ENCODE results near the gene C19orf25. TPM values are rescaled to one million over a fixed set of nuclear protein-coding genes. Genes with fewer than 3 reads are reported as not detected.
"Not testable (repeated sequence)": the region's sequence is repeated elsewhere in the genome, so short reads cannot be mapped to it uniquely, and the experiment has no call there.

Gene C19orf25
- total and polyA plus RNA-seq, 5 donors from 2014 or later = 33.4 to 64.0 (median 52.5) TPM

DNA sequence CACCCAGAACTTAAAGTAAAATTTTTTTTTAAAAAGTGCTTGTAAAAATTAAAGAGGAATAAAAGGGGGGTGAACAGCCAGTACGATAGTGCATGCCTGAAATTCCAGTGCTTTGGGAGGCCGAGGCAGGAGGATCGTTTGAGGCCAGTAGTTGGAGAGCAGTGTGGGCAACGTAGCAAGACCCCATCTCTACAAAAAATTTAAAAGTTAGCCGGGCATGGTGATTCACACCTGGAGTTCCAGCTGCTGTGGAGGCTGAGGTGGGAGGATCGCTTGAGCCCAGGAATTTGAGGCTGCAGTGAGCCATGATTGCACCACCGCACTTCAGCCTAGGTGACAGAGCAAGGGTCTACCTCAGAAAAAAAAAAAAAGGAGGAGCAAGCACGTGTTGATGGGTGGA lies 26.0 kb upstream of the C19orf25 start:
- peaks cover 0 to 26% (median 10%) of the 10 kb centered on the region in 4 donors for H3K4me1 Mint-ChIP-seq
- H3K9me3 Mint-ChIP-seq = peaks cover 0 to 5% (median 0%) of the 10 kb centered on the region in 7 donors
- no peaks in the 10 kb centered on the region for H3K36me3 Mint-ChIP-seq
- Histone ChIP-seq H3K4me3 (ENCODE audit: low read depth, low read length) (no peak overlapping the region), H3K27me3 (ENCODE audit: control insufficient read depth, insufficient read depth, low read length) (no peaks in the 10 kb centered on the region), H3K27ac (ENCODE audit: insufficient read depth, low read length, poor library complexity, severe bottlenecking) (no peak overlapping the region), H3K9me3 (ENCODE audit: control insufficient read depth in 2 of 2, low read length in 2 of 2) (no peaks in the 10 kb centered on the region), H3K4me1 (ENCODE audit: control insufficient read depth, insufficient read depth, low read length, poor library complexity, severe bottlenecking) (peaks cover 20% of the 10 kb centered on the region), H3K36me3 (ENCODE audit: control insufficient read depth, insufficient read depth, low read length) (no peaks in the 10 kb centered on the region)
- peak overlapping the region in 2 of 4 donors; percentile 68 to 74 for H3K4me3 Mint-ChIP-seq
- DNase-seq (no peak), ATAC-seq (ENCODE audit: low read depth in 2 of 2) (no peak)
- peak overlapping the region in 1 of 3 donors; percentile 74 for H3K27ac Mint-ChIP-seq
- peaks cover 22% of the 10 kb centered on the region for H3K27me3 Mint-ChIP-seq

DNA sequence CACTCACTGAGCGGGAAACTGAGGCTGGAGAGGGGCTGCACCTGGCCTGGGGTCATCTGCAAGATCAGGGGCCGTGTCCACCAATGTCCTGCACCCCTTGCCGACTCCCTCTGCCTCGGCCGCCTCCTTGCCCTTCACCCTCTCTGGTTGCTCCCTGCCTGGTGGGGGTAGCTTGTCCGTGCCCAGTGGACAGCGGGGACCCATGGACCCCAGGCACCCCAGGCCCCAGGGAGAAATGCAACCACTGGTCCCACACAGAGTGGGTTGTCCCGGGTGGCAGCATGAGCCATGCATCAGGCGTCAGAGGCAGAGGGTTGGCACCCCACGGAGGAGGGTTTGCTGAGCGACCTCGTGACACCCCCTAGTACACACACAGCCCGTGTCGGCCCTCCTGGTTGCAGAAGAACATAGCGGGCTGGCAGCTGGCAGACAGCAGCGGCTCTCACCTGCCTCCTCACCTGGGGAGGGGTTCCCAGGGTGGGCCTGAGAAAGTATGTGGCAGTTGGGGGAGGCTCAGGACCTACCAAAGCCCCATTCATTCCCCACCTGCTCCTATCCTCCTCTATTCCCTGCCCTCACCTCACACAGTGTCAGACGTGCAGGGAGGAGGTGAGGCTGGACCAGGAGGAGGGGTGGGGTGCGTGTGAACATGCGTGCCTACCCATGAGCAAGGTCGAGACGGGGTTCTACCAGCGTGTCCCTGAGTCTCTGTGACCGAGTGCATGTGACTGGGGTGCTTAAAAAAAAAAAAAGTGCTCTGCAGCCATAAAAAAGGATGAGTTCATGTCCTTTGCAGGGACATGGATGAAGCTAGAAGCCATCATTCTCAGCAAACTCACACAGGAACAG lies 25.1 kb upstream of the C19orf25 start:
- ATAC-seq (ENCODE audit: low read depth in 2 of 2) (no peak), DNase-seq (no peak)
- H3K4me3 Mint-ChIP-seq = no peak overlapping the region
- H3K27ac Mint-ChIP-seq = no peak overlapping the region
- peaks cover 20% of the 10 kb centered on the region for H3K4me1 ChIP-seq (ENCODE audit: control insufficient read depth, insufficient read depth, low read length, poor library complexity, severe bottlenecking)
- H3K9me3 Mint-ChIP-seq = peaks cover 0 to 4% (median 0%) of the 10 kb centered on the region in 7 donors
- no peak overlapping the region for H3K4me3 ChIP-seq (ENCODE audit: low read depth, low read length)
- H3K36me3 ChIP-seq (ENCODE audit: control insufficient read depth, insufficient read depth, low read length) = no peaks in the 10 kb centered on the region
- no peaks in the 10 kb centered on the region for H3K36me3 Mint-ChIP-seq
- no peaks in the 10 kb centered on the region for H3K9me3 ChIP-seq (ENCODE audit: control insufficient read depth in 2 of 2, low read length in 2 of 2)
- no peaks in the 10 kb centered on the region for H3K27me3 ChIP-seq (ENCODE audit: control insufficient read depth, insufficient read depth, low read length)
- peaks cover 19% of the 10 kb centered on the region for H3K27me3 Mint-ChIP-seq
- H3K27ac ChIP-seq (ENCODE audit: insufficient read depth, low read length, poor library complexity, severe bottlenecking) = no peak overlapping the region
- H3K4me1 Mint-ChIP-seq = peaks cover 0 to 21% (median 10%) of the 10 kb centered on the region in 4 donors

DNA sequence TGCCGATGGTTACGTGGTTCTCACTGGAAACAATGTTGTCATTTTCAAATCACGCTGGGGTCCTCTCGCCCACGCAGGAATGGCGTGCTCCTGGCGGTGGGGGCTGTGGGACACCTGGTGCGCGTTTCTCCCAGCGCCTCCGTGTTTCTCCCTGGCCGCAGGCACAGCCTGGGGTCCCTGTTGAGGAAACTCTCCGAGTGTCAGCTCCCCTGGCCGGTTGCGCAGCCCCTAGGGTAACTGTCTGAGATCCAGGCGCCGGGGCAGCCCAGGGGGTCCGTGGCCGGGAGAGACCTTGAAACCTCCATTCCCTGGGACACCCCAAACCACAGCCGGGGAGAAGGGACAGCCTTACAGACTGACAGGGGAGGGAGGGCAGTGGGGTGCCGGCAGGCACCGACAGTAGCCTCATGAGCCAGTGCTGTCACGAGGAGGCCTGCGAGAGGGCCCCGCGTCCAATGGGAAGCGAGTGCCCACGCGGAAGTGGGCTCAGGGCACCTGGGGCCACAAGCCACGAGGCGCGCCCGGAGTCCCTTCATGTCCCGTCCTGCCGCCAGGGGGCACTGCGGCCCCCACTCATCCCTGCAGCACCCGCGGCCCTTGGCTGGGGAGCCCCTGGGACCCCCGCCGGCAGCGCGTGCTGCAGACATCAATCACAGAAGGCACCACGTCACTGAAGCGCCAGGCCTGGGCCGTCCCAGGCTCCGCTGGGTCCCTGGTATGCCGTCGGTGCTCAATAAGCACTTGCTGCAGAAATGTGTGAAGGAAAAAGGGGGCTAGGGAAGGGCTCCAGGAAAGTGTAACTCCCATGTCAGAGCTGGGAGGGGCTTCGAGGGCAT lies 24.3 kb upstream of the C19orf25 start:
- Histone ChIP-seq H3K4me3 (ENCODE audit: low read depth, low read length) (no peak overlapping the region), H3K27me3 (ENCODE audit: control insufficient read depth, insufficient read depth, low read length) (no peaks in the 10 kb centered on the region), H3K9me3 (ENCODE audit: control insufficient read depth in 2 of 2, low read length in 2 of 2) (no peaks in the 10 kb centered on the region), H3K4me1 (ENCODE audit: control insufficient read depth, insufficient read depth, low read length, poor library complexity, severe bottlenecking) (peaks cover 20% of the 10 kb centered on the region), H3K27ac (ENCODE audit: insufficient read depth, low read length, poor library complexity, severe bottlenecking) (no peak overlapping the region), H3K36me3 (ENCODE audit: control insufficient read depth, insufficient read depth, low read length) (no peaks in the 10 kb centered on the region)
- ATAC-seq (ENCODE audit: low read depth in 2 of 2) (no peak), DNase-seq (peak; percentile 45 to 67 (median 56))
- no peaks in the 10 kb centered on the region for H3K36me3 Mint-ChIP-seq
- peaks cover 14% of the 10 kb centered on the region for H3K27me3 Mint-ChIP-seq
- H3K27ac Mint-ChIP-seq = no peak overlapping the region
- H3K4me3 Mint-ChIP-seq = no peak overlapping the region
- peaks cover 0 to 4% (median 0%) of the 10 kb centered on the region in 7 donors for H3K9me3 Mint-ChIP-seq
- H3K4me1 Mint-ChIP-seq = peaks cover 0 to 18% (median 10%) of the 10 kb centered on the region in 4 donors

DNA sequence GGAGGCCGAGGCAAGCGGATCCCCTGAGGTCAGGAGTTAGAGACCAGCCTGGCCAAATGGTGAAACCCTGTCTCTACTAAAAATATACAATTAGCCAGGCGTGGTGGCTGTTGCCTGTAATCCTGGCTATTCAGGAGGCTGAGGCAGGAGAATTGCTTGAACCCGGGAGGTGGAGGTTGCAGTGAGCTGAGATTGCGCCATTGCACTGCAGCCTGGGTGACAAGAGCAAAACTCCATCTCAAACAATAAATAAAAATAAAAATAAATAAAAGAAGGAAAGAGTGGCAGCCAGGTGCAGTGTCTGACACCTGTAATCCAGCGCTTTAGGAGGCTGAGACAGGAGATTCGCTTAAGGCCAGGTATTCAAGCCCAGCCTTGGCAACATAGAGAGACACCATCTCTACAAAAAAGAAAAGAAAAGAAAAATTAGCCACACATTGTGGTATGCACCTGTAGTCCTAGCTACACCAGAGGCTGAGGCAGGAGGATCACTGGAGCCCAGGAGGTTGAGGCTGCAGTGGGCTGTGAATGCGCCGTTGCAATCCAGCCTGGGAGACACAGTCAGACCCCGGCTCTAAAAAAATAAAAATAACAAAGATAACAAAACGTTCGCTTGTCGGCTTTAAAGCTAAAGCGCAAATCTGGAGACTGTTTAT lies 23.5 kb upstream of the C19orf25 start:
- Mint-ChIP-seq H3K9me3 (peaks cover 0 to 4% (median 0%) of the 10 kb centered on the region in 7 donors), H3K27ac (no peak overlapping the region), H3K4me1 (peaks cover 0 to 14% (median 6%) of the 10 kb centered on the region in 4 donors), H3K4me3 (peak overlapping the region in 1 of 4 donors; percentile 21), H3K36me3 (no peaks in the 10 kb centered on the region), H3K27me3 (peaks cover 8% of the 10 kb centered on the region)
- H3K4me1 ChIP-seq (ENCODE audit: control insufficient read depth, insufficient read depth, low read length, poor library complexity, severe bottlenecking) = peaks cover 14% of the 10 kb centered on the region
- H3K36me3 ChIP-seq (ENCODE audit: control insufficient read depth, insufficient read depth, low read length) = no peaks in the 10 kb centered on the region
- ATAC-seq (ENCODE audit: low read depth in 2 of 2) (no peak), DNase-seq (no peak)
- no peak overlapping the region for H3K4me3 ChIP-seq (ENCODE audit: low read depth, low read length)
- no peaks in the 10 kb centered on the region for H3K27me3 ChIP-seq (ENCODE audit: control insufficient read depth, insufficient read depth, low read length)
- no peak overlapping the region for H3K27ac ChIP-seq (ENCODE audit: insufficient read depth, low read length, poor library complexity, severe bottlenecking)
- no peaks in the 10 kb centered on the region for H3K9me3 ChIP-seq (ENCODE audit: control insufficient read depth in 2 of 2, low read length in 2 of 2)

- H3K27me3 Mint-ChIP-seq = peaks cover 7% of the 10 kb centered on the region
- H3K4me1 Mint-ChIP-seq = peaks cover 0 to 8% (median 3%) of the 10 kb centered on the region in 4 donors
- no peak overlapping the region for H3K4me3 Mint-ChIP-seq
- Histone ChIP-seq H3K4me1 (ENCODE audit: control insufficient read depth, insufficient read depth, low read length, poor library complexity, severe bottlenecking) (peaks cover 8% of the 10 kb centered on the region), H3K27ac (ENCODE audit: insufficient read depth, low read length, poor library complexity, severe bottlenecking) (no peak overlapping the region), H3K27me3 (ENCODE audit: control insufficient read depth, insufficient read depth, low read length) (no peaks in the 10 kb centered on the region), H3K36me3 (ENCODE audit: control insufficient read depth, insufficient read depth, low read length) (no peaks in the 10 kb centered on the region), H3K4me3 (ENCODE audit: low read depth, low read length) (no peak overlapping the region), H3K9me3 (ENCODE audit: control insufficient read depth in 2 of 2, low read length in 2 of 2) (no peaks in the 10 kb centered on the region)
- DNase-seq = no peak
- H3K27ac Mint-ChIP-seq = no peak overlapping the region
- peaks cover 0 to 4% (median 0%) of the 10 kb centered on the region in 7 donors for H3K9me3 Mint-ChIP-seq
- no peaks in the 10 kb centered on the region for H3K36me3 Mint-ChIP-seq
- no peak for ATAC-seq (ENCODE audit: low read depth in 2 of 2)
Observed at GRCh38 chr19:1501200-1501595, 22.2 kb upstream of the C19orf25 start.

GRCh38 chr19:1499231-1499630 lies 20.2 kb upstream of the C19orf25 start:
- not testable (repeated sequence) for H3K36me3 Mint-ChIP-seq; H3K9me3 ChIP-seq (ENCODE audit: control insufficient read depth in 2 of 2, low read length in 2 of 2); H3K36me3 ChIP-seq (ENCODE audit: control insufficient read depth, insufficient read depth, low read length); H3K4me3 Mint-ChIP-seq; H3K27me3 ChIP-seq (ENCODE audit: control insufficient read depth, insufficient read depth, low read length); H3K27me3 Mint-ChIP-seq; H3K4me3 ChIP-seq (ENCODE audit: low read depth, low read length); H3K4me1 Mint-ChIP-seq; H3K4me1 ChIP-seq (ENCODE audit: control insufficient read depth, insufficient read depth, low read length, poor library complexity, severe bottlenecking); H3K9me3 Mint-ChIP-seq; H3K27ac ChIP-seq (ENCODE audit: insufficient read depth, low read length, poor library complexity, severe bottlenecking); H3K27ac Mint-ChIP-seq; DNase-seq; ATAC-seq (ENCODE audit: low read depth in 2 of 2)

DNA sequence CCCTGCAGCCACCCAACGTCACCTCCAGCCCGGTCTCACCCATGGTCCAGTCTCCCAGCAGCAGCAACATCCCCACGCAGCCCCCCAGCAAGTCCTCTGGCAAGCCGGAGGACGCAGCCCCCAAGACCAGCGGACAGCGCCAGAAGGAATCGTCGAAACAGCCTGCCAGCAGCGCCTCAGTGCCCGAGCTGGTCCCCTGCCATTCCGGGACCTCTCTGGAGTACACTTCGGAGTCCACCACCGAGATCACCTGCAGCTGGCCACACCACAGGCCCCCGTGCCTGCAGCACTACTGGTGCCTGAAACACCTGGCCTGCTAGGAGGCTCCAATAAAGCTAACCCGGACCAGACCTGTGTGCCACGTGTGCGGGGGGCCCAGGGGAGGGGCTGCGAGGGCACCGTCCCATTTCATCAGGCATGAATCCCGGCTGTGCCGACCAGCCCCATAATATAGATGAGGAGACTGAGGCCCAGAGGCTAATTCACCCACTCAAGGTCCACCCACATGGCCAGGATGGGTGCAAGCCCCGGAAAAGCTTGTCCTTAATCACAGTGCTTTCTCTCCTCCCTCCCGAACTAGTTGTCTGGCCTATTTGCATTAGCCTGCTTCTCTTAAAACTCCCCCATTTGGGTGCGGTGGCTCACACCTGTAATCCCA lies 18.7 kb upstream of the C19orf25 start:
- H3K36me3 ChIP-seq (ENCODE audit: control insufficient read depth, insufficient read depth, low read length) = no peaks in the 10 kb centered on the region
- no peaks in the 10 kb centered on the region for H3K27me3 ChIP-seq (ENCODE audit: control insufficient read depth, insufficient read depth, low read length)
- no peak for DNase-seq
- peaks cover 0 to 2% (median 0%) of the 10 kb centered on the region in 7 donors for H3K9me3 Mint-ChIP-seq
- H3K27ac ChIP-seq (ENCODE audit: insufficient read depth, low read length, poor library complexity, severe bottlenecking) = no peak overlapping the region
- H3K27ac Mint-ChIP-seq = no peak overlapping the region
- H3K4me1 Mint-ChIP-seq = peaks cover 0 to 1% (median 0%) of the 10 kb centered on the region in 4 donors
- H3K9me3 ChIP-seq (ENCODE audit: control insufficient read depth in 2 of 2, low read length in 2 of 2) = no peaks in the 10 kb centered on the region
- ATAC-seq (ENCODE audit: low read depth in 2 of 2) = no peak
- no peak overlapping the region for H3K4me3 ChIP-seq (ENCODE audit: low read depth, low read length)
- no peaks in the 10 kb centered on the region for H3K36me3 Mint-ChIP-seq
- no peaks in the 10 kb centered on the region for H3K4me1 ChIP-seq (ENCODE audit: control insufficient read depth, insufficient read depth, low read length, poor library complexity, severe bottlenecking)
- H3K27me3 Mint-ChIP-seq = peaks cover 4% of the 10 kb centered on the region
- peak overlapping the region in 1 of 4 donors; percentile 15 for H3K4me3 Mint-ChIP-seq
